Measurements from ENCODE around the gene MRPL14.

The MRPL14 gene

GRCh38 chr6:44122801-44123200 is 4.5 kb downstream of the MRPL14 start:
- no peak for DNase-seq (ENCODE audit: low spot score)

- no peak for DNase-seq (ENCODE audit: low spot score)
These were observed 6.4 kb downstream of the MRPL14 start for GRCh38 chr6:44120692-44121443.

GRCh38 chr6:44119704-44120262 is 7.5 kb downstream of the MRPL14 start:
- no peak for DNase-seq (ENCODE audit: low spot score)

- no peak for DNase-seq (ENCODE audit: low spot score)
These were observed 9.7 kb downstream of the MRPL14 start for GRCh38 chr6:44117397-44118128.

GRCh38 chr6:44116641-44117382 is 10.4 kb downstream of the MRPL14 start:
- DNase-seq (ENCODE audit: low spot score): no peak

GRCh38 chr6:44115866-44116265 is 11.4 kb downstream of the MRPL14 start:
- no peak for DNase-seq (ENCODE audit: low spot score)

- DNase-seq (ENCODE audit: low spot score): no peak
These were observed 13.8 kb downstream of the MRPL14 start for GRCh38 chr6:44113414-44113813.

GRCh38 chr6:44111434-44112417 is 15.5 kb downstream of the MRPL14 start:
- DNase-seq (ENCODE audit: low spot score): no peak

- no peak for DNase-seq (ENCODE audit: low spot score)
These were observed 16.3 kb downstream of the MRPL14 start for GRCh38 chr6:44110966-44111365.

- DNase-seq (ENCODE audit: low spot score): no peak
These were observed 17.1 kb downstream of the MRPL14 start for GRCh38 chr6:44110005-44110676.

GRCh38 chr6:44109212-44109611 is 18.0 kb downstream of the MRPL14 start:
- no peak for DNase-seq (ENCODE audit: low spot score)

- no peak for DNase-seq (ENCODE audit: low spot score)
These were observed 18.8 kb downstream of the MRPL14 start for GRCh38 chr6:44108471-44108870.

- DNase-seq (ENCODE audit: low spot score): no peak
These were observed 20.2 kb downstream of the MRPL14 start for GRCh38 chr6:44107017-44107416.

- DNase-seq (ENCODE audit: low spot score): no peak
These were observed 21.1 kb downstream of the MRPL14 start for GRCh38 chr6:44105993-44106740.

GRCh38 chr6:44105146-44105545 is 22.1 kb downstream of the MRPL14 start:
- DNase-seq (ENCODE audit: low spot score): no peak

GRCh38 chr6:44104481-44105021 is 22.7 kb downstream of the MRPL14 start:
- DNase-seq (ENCODE audit: low spot score): no peak

- no peak for DNase-seq (ENCODE audit: low spot score)
These were observed 24.7 kb downstream of the MRPL14 start for GRCh38 chr6:44102527-44102926.

GRCh38 chr6:44101832-44102231 is 25.4 kb downstream of the MRPL14 start:
- DNase-seq (ENCODE audit: low spot score): no peak

- no peak for DNase-seq (ENCODE audit: low spot score)
These were observed 27.1 kb downstream of the MRPL14 start for GRCh38 chr6:44100088-44100550.

GRCh38 chr6:44099192-44099591 is 28.1 kb downstream of the MRPL14 start:
- no peak for DNase-seq (ENCODE audit: low spot score)

Data from germinal center (tissue), 1 donor.